HCT116 (cell line): ENCODE measurements around the gene VGF. TPM values are rescaled to one million over a fixed set of nuclear protein-coding genes. Genes with fewer than 3 reads are reported as not detected.
A peak's percentile ranks its signal among the peaks of the same experiment; 100 is the strongest.

ENCODE experiments used
- ATAC-seq: fragments of 200-7000 bp; cut with Tn5 transposase; 2 replicates; pipeline ENCODE4 v1.9.1; 2020; ENCODE audit warnings: mild to moderate bottlenecking, moderate library complexity
- BruUV-seq: library from RNA; stranded (reverse); fragments of 400-500 nt; replicated peaks from 2 replicates; lab custom pipeline; 2021; lab: Mats Ljungman, UMichigan
- CTCF ChIA-PET: fragments of 300-600 bp; sonication (Branson Sonifier 250); formaldehyde crosslinking; loops from one replicate; lab custom pipeline; 2021; ENCODE audit warnings: antibody characterized with exemption; lab: Charles Lee
- POLR2A ChIA-PET: fragments of 300-600, 350-600 bp; sonication (Branson Sonifier 250); formaldehyde crosslinking; loops from one replicate; lab custom pipeline; 2021; ENCODE audit warnings: antibody characterized with exemption; lab: Charles Lee
- RAD21 ChIA-PET, 2 experiments: fragments of 300-600 bp; sonication (Branson Sonifier 250); formaldehyde crosslinking; loops; one replicate each; lab custom pipeline; 2023; ENCODE audit warnings: low total read pairs in 2 of 2; ENCODE audit not compliant: uncharacterized antibody in 2 of 2, unreplicated experiment in 2 of 2, low non-redundant PET in 1 of 2; lab: Charles Lee
- DNase-seq: peaks from one replicate; pipeline ENCODE4 v3.0.0-alpha.2; 2010; ENCODE audit warnings: low read depth, low spot score
- H2AFZ ChIP-seq: fragments of 200-600 bp; shearing (Covaris generic), sonication (generic); 2 replicates; pipeline ENCODE4 v1.6.1; 2017; ENCODE audit warnings: low read depth, mixed run types, mixed read lengths, antibody characterized with exemption, low read length; ENCODE audit not compliant: poor library complexity, severe bottlenecking
- H3K27ac ChIP-seq: 2 replicates; pipeline ENCODE4 v1.5.1; 2012; ENCODE audit warnings: low read depth, low read length
- H3K27me3 ChIP-seq: fragments of 200-600 bp; sonication (generic); 2 replicates; pipeline ENCODE4 v1.6.1; 2016; ENCODE audit warnings: mixed run types, low read length, mixed read lengths; ENCODE audit not compliant: insufficient read depth
- H3K36me3 ChIP-seq, 2 experiments: fragments of 200-500 bp in 1 of 2; fragments of 200-600 bp in 1 of 2; sonication (Bioruptor generic) in 1 of 2; sonication (generic) in 1 of 2; 2 replicates each; pipeline versions ENCODE4 v1.5.1 to v1.6.1; 2014 to 2016; ENCODE audit warnings: low read length in 2 of 2, inconsistent platforms in 1 of 2, mixed read lengths in 1 of 2, mixed run types in 1 of 2; ENCODE audit not compliant: insufficient read depth in 2 of 2, control insufficient read depth in 1 of 2
- H3K4me1 ChIP-seq, 2 experiments: fragments of 200-600 bp in 1 of 2; sonication (generic) in 1 of 2; 2 replicates each; pipeline versions ENCODE4 v1.5.1 to v1.6.1; 2012 to 2017; ENCODE audit warnings: low read length in 2 of 2, inconsistent platforms in 1 of 2, mild to moderate bottlenecking in 1 of 2, mixed read lengths in 1 of 2, mixed run types in 1 of 2, moderate library complexity in 1 of 2; ENCODE audit not compliant: insufficient read depth in 2 of 2, control insufficient read depth in 1 of 2
- H3K4me2 ChIP-seq: fragments of 200-600 bp; sonication (generic); 2 replicates; pipeline ENCODE4 v1.6.1; 2017; ENCODE audit warnings: mixed run types, low read length, mixed read lengths
- H3K4me3 ChIP-seq, 2 experiments: fragments of 200-600 bp in 1 of 2; sonication (generic) in 1 of 2; replicated peaks in 1 of 2; 2 replicates each; pipeline ENCODE4 v1.5.1; 2011 to 2016; ENCODE audit warnings: low read length in 2 of 2, control low read depth in 1 of 2, low read depth in 1 of 2, mild to moderate bottlenecking in 1 of 2, mixed read lengths in 1 of 2, mixed run types in 1 of 2
- H3K79me2 ChIP-seq: fragments of 200-600 bp; sonication (generic); 2 replicates; pipeline ENCODE4 v1.6.1; 2017; ENCODE audit warnings: mild to moderate bottlenecking, mixed run types, low read length, moderate library complexity, mixed read lengths; ENCODE audit not compliant: insufficient read depth
- H3K9ac ChIP-seq: fragments of 200-600 bp; sonication (generic); 2 replicates; pipeline ENCODE4 v1.6.1; 2016; ENCODE audit warnings: low read length, mixed read lengths
- H3K9me2 ChIP-seq: fragments of 200-600 bp; sonication (generic), shearing (Covaris generic); 2 replicates; pipeline ENCODE4 v1.6.1; 2017; ENCODE audit warnings: mixed run types, mild to moderate bottlenecking, moderate library complexity; ENCODE audit not compliant: insufficient read depth
- H3K9me3 ChIP-seq, 2 experiments: fragments of 200-500 bp in 1 of 2; fragments of 200-600 bp in 1 of 2; sonication (Bioruptor generic) in 1 of 2; sonication (generic) in 1 of 2; 2 replicates each; pipeline ENCODE4 v1.6.1; 2014 to 2017; ENCODE audit warnings: low read length in 2 of 2, mixed read lengths in 2 of 2, inconsistent platforms in 1 of 2, low read depth in 1 of 2, mild to moderate bottlenecking in 1 of 2, mixed run types in 1 of 2, moderate library complexity in 1 of 2; ENCODE audit not compliant: control insufficient read depth in 1 of 2, insufficient read depth in 1 of 2
- H4K20me1 ChIP-seq: fragments of 200-600 bp; sonication (generic), shearing (Covaris generic); 2 replicates; pipeline ENCODE4 v1.6.1; 2017; ENCODE audit warnings: mixed run types, mild to moderate bottlenecking, moderate library complexity; ENCODE audit not compliant: insufficient read depth
- CBX3 ChIP-seq: IDR thresholded peaks from 2 replicates; pipeline ENCODE4 v1.6.1; 2012; ENCODE audit warnings: low read depth
- CEBPB ChIP-seq: IDR thresholded peaks from 2 replicates; pipeline ENCODE4 v1.6.1; 2012; ENCODE audit warnings: low read depth
- EGR1 ChIP-seq: IDR thresholded peaks from 2 replicates; pipeline ENCODE4 v1.6.1; 2012; ENCODE audit warnings: low read depth
- EZH2phosphoT487 ChIP-seq: fragments of 200-600 bp; IDR thresholded peaks from 2 replicates; pipeline ENCODE4 v1.6.1; 2018; ENCODE audit warnings: antibody characterized with exemption, borderline replicate concordance
- FOSL1 ChIP-seq: IDR thresholded peaks from 2 replicates; pipeline ENCODE4 v1.6.1; 2012; ENCODE audit warnings: low read depth
- POLR2A ChIP-seq: IDR thresholded peaks from 2 replicates; pipeline ENCODE4 v1.7.0; 2011; ENCODE audit warnings: borderline replicate concordance; ENCODE audit not compliant: insufficient read depth, insufficient read length; ENCODE audit errors: extremely low read depth
- POLR2AphosphoS5 ChIP-seq: IDR thresholded peaks from 2 replicates; pipeline ENCODE4 v1.6.1; 2011; ENCODE audit warnings: mild to moderate bottlenecking, low read depth, low read length, moderate library complexity
- RAD21 ChIP-seq: IDR thresholded peaks from 2 replicates; pipeline ENCODE4 v1.6.1; 2012; ENCODE audit warnings: low read depth, mild to moderate bottlenecking
- SP1 ChIP-seq: IDR thresholded peaks from 2 replicates; pipeline ENCODE4 v1.6.1; 2012; ENCODE audit warnings: low read depth
- TCF7L2 ChIP-seq: IDR thresholded peaks from 2 replicates; pipeline ENCODE4 v1.7.0; 2011; ENCODE audit warnings: borderline replicate concordance, inconsistent platforms; ENCODE audit not compliant: insufficient read depth, insufficient read length; ENCODE audit errors: extremely low read depth
- YY1 ChIP-seq: IDR thresholded peaks from 2 replicates; pipeline ENCODE4 v1.6.1; 2011; ENCODE audit warnings: low read length, low read depth, moderate library complexity, mild to moderate bottlenecking; ENCODE audit not compliant: insufficient replicate concordance; ENCODE audit errors: extremely low read depth
- ZFX ChIP-seq: fragments of 450-650 bp; IDR thresholded peaks from 2 replicates; pipeline ENCODE4 v1.6.1; 2017
- ZNF274 ChIP-seq: fragments of 200-500 bp; sonication (Bioruptor generic); IDR thresholded peaks from 2 replicates; pipeline ENCODE4 v1.6.1; 2014; ENCODE audit warnings: mild to moderate bottlenecking, low read depth, low read length, inconsistent platforms
- intact Hi-C: fragments of 100-400 bp; cut with micrococcal nuclease; formaldehyde crosslinking; loops from 2 replicates; pipeline ENCODE4 v1.10.0; 2022
- total RNA-seq: library from RNA; stranded (reverse); gene quantifications from one replicate; pipeline ENCODE4 v1.2.1, GENCODE V29; 2021; ENCODE audit not compliant: unreplicated experiment
- TF ChIP-seq, protein P1 (sequence below), 3 experiments: fragments of 200-600 bp in 1 of 3; sonication (generic) in 1 of 3; IDR thresholded peaks in 2 of 3; conservative IDR thresholded peaks in 1 of 3; 2 replicates each; pipeline ENCODE4 v1.5.1; 2012 to 2017; ENCODE audit warnings: low read depth in 2 of 3, low read length in 2 of 3, antibody characterized with exemption in 1 of 3, borderline replicate concordance in 1 of 3, control low read depth in 1 of 3, mild to moderate bottlenecking in 1 of 3, mixed read lengths in 1 of 3, mixed run types in 1 of 3, moderate library complexity in 1 of 3; ENCODE audit not compliant: insufficient read depth in 1 of 3
- TF ChIP-seq, protein P2 (sequence below): IDR thresholded peaks from 2 replicates; pipeline ENCODE4 v1.6.1; 2012; ENCODE audit warnings: low read depth
- TF ChIP-seq, protein P3 (sequence below): IDR thresholded peaks from 2 replicates; pipeline ENCODE4 v1.6.1; 2012
- TF ChIP-seq, protein P4 (sequence below): IDR thresholded peaks from 2 replicates; pipeline ENCODE4 v1.6.1; 2011; ENCODE audit warnings: mild to moderate bottlenecking, low read length, moderate library complexity; ENCODE audit not compliant: insufficient replicate concordance; ENCODE audit errors: extremely low read depth

Gene VGF
- total RNA-seq, 1 experiment from 2014 or later, result 43.2 TPM

DNA sequence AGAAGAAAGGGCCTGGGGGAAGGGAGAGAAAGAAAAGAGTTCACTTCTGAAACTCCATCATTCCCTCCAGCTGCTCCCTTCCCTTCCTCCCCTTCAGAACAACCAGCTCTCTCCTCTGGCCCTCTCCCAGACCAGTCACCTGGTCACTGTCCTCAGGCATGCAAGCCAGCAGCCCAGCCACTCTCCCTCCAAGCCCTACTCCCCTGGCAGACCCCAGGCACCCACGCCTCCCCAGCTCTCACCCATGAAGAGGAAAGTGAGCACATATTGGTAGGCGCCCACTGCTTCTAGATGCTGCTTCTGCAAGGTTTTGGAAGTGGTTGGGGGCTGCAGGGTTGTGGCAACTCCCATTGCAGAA lies 35.1 kb upstream of the VGF start:
- TF ChIP-seq ZFX, result no peak
- TF ChIP-seq, protein P1, sequence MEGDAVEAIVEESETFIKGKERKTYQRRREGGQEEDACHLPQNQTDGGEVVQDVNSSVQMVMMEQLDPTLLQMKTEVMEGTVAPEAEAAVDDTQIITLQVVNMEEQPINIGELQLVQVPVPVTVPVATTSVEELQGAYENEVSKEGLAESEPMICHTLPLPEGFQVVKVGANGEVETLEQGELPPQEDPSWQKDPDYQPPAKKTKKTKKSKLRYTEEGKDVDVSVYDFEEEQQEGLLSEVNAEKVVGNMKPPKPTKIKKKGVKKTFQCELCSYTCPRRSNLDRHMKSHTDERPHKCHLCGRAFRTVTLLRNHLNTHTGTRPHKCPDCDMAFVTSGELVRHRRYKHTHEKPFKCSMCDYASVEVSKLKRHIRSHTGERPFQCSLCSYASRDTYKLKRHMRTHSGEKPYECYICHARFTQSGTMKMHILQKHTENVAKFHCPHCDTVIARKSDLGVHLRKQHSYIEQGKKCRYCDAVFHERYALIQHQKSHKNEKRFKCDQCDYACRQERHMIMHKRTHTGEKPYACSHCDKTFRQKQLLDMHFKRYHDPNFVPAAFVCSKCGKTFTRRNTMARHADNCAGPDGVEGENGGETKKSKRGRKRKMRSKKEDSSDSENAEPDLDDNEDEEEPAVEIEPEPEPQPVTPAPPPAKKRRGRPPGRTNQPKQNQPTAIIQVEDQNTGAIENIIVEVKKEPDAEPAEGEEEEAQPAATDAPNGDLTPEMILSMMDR (IDR thresholded peaks at IDR 0.05 in 2 of 3, conservative IDR thresholded peaks at IDR 0.05 in 1 of 3; ENCODE audit: borderline replicate concordance in 1 of 3, insufficient read depth in 1 of 3, low read depth in 2 of 3, low read length in 2 of 3), result no peak
- no peak for TF ChIP-seq EZH2phosphoT487
- no peak for TF ChIP-seq POLR2A
- TF ChIP-seq, protein P2, sequence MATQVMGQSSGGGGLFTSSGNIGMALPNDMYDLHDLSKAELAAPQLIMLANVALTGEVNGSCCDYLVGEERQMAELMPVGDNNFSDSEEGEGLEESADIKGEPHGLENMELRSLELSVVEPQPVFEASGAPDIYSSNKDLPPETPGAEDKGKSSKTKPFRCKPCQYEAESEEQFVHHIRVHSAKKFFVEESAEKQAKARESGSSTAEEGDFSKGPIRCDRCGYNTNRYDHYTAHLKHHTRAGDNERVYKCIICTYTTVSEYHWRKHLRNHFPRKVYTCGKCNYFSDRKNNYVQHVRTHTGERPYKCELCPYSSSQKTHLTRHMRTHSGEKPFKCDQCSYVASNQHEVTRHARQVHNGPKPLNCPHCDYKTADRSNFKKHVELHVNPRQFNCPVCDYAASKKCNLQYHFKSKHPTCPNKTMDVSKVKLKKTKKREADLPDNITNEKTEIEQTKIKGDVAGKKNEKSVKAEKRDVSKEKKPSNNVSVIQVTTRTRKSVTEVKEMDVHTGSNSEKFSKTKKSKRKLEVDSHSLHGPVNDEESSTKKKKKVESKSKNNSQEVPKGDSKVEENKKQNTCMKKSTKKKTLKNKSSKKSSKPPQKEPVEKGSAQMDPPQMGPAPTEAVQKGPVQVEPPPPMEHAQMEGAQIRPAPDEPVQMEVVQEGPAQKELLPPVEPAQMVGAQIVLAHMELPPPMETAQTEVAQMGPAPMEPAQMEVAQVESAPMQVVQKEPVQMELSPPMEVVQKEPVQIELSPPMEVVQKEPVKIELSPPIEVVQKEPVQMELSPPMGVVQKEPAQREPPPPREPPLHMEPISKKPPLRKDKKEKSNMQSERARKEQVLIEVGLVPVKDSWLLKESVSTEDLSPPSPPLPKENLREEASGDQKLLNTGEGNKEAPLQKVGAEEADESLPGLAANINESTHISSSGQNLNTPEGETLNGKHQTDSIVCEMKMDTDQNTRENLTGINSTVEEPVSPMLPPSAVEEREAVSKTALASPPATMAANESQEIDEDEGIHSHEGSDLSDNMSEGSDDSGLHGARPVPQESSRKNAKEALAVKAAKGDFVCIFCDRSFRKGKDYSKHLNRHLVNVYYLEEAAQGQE, result no peak
- TF ChIP-seq YY1, result no peak
- TF ChIP-seq, protein P3, sequence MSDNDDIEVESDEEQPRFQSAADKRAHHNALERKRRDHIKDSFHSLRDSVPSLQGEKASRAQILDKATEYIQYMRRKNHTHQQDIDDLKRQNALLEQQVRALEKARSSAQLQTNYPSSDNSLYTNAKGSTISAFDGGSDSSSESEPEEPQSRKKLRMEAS, result no peak
- no peak for TF ChIP-seq SP1
- TF ChIP-seq RAD21, result no peak
- no peak for TF ChIP-seq CEBPB
- TF ChIP-seq FOSL1, result no peak
- no peak for TF ChIP-seq CBX3
- TF ChIP-seq TCF7L2, result no peak
- no peak for TF ChIP-seq ZNF274
- TF ChIP-seq, protein P4, sequence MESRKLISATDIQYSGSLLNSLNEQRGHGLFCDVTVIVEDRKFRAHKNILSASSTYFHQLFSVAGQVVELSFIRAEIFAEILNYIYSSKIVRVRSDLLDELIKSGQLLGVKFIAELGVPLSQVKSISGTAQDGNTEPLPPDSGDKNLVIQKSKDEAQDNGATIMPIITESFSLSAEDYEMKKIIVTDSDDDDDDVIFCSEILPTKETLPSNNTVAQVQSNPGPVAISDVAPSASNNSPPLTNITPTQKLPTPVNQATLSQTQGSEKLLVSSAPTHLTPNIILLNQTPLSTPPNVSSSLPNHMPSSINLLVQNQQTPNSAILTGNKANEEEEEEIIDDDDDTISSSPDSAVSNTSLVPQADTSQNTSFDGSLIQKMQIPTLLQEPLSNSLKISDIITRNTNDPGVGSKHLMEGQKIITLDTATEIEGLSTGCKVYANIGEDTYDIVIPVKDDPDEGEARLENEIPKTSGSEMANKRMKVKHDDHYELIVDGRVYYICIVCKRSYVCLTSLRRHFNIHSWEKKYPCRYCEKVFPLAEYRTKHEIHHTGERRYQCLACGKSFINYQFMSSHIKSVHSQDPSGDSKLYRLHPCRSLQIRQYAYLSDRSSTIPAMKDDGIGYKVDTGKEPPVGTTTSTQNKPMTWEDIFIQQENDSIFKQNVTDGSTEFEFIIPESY, result no peak
- no peak for TF ChIP-seq EGR1
- no peak for TF ChIP-seq POLR2AphosphoS5
- RAD21 ChIA-PET, result no interaction called here
- DNase-seq, result no peak
- Histone ChIP-seq H3K27ac (no peak overlapping the region), H3K4me1 (peaks cover 0 to 8% of the 10 kb centered on the region in 2 experiments; a peak in 3 of 4 replicates), H3K4me3 (no peak overlapping the region), H3K4me2 (0 out of 2 replicates have a peak overlapping the region, but pooled peaks have one; percentile 14), H3K36me3 (no peaks in the 10 kb centered on the region), H4K20me1 (no peaks in the 10 kb centered on the region), H2AFZ (no peak overlapping the region), H3K9me2 (no peaks in the 10 kb centered on the region), H3K79me2 (no peaks in the 10 kb centered on the region), H3K9ac (no peak overlapping the region), H3K27me3 (no peaks in the 10 kb centered on the region), H3K9me3 (no peaks in the 10 kb centered on the region)
- no TSS peak for BruUV-seq
- CTCF ChIA-PET, result interaction anchor here (0.7 kb wide), 1 partner anchor 8 kb away, joined by 3 read pairs; no protein-coding TSS in a partner anchor
- POLR2A ChIA-PET, result interaction anchor here (1.0 kb wide), 1 partner anchor 27 kb away, joined by 3 read pairs; no protein-coding TSS in a partner anchor
- intact Hi-C loops, result no loop called here
- ATAC-seq, result no peak
